Tibial nerve (tissue), 4 donors: ENCODE measurements around the gene LRRC19. TPM values are rescaled to one million over a fixed set of nuclear protein-coding genes. Genes with fewer than 3 reads are reported as not detected.
A peak's percentile ranks its signal among the peaks of the same experiment; 100 is the strongest.

Source experiments
- DNase-seq, 2 donors: peaks; one replicate each; pipeline ENCODE4 v3.0.0-alpha.2; 2019; ENCODE audit warnings: low spot score in 2 of 2
- H3K27ac ChIP-seq, 4 donors: fragments of 200-600 bp; sonication (generic) in 3 of 4; one replicate each; pipeline ENCODE4 v1.5.1; 2017 to 2019; ENCODE audit warnings: mild to moderate bottlenecking in 1 of 4
- H3K27me3 ChIP-seq, 2 donors: fragments of 200-600 bp; sonication (generic) in 1 of 2; one replicate each; pipeline versions ENCODE4 v1.5.1 to v1.6.0; 2017 to 2019
- H3K36me3 ChIP-seq, 3 donors: fragments of 200-600 bp; sonication (generic); one replicate each; pipeline ENCODE4 v1.5.1; 2018 to 2019
- H3K4me1 ChIP-seq, 4 donors: fragments of 200-600 bp; sonication (generic) in 3 of 4; one replicate each; pipeline ENCODE4 v1.5.1; 2017 to 2019
- H3K4me3 ChIP-seq, 4 donors: fragments of 200-600 bp; sonication (generic) in 3 of 4; one replicate each; pipeline ENCODE4 v1.5.1; 2017 to 2019; ENCODE audit warnings: mild to moderate bottlenecking in 1 of 4, moderate library complexity in 1 of 4
- H3K9me3 ChIP-seq, 4 donors: fragments of 200-600 bp; sonication (generic) in 3 of 4; one replicate each; pipeline ENCODE4 v1.5.1; 2017 to 2019
- EP300 ChIP-seq, 2 donors: sonication (generic); formaldehyde crosslinking; IDR thresholded peaks; one replicate each; pipeline ENCODE4 v1.6.1; 2017; ENCODE audit warnings: antibody characterized with exemption in 2 of 2, mild to moderate bottlenecking in 1 of 2
- POLR2A ChIP-seq, 2 donors: fragments of 450-650 bp; IDR thresholded peaks; one replicate each; pipeline ENCODE4 v1.6.1; 2017; ENCODE audit warnings: antibody characterized with exemption in 2 of 2, mild to moderate bottlenecking in 2 of 2, moderate library complexity in 2 of 2
- WGBS, 2 donors: methylation state at CpG; one replicate each; pipeline ENCODE4 v1.1.5; 2018; 5-methylcytosine and 5-hydroxymethylcytosine counted together
- total RNA-seq, 4 donors: library from RNA; depleted of rRNA; stranded (reverse); fragments of >200 nt; gene quantifications; one replicate each; pipeline ENCODE4 v1.1.0, GENCODE V29; 2016
- TF ChIP-seq, protein P1 (sequence below), 5 experiments: fragments of 200-600 bp in 3 of 5; fragments of 450-650 bp in 2 of 5; sonication (generic) in 3 of 5; IDR thresholded peaks; one replicate each; pipeline ENCODE4 v1.5.1; 2016 to 2019; ENCODE audit warnings: antibody characterized with exemption in 5 of 5, mild to moderate bottlenecking in 3 of 5, moderate library complexity in 2 of 5

LRRC19 gene
- total RNA-seq, 4 donors from 2014 or later: not detected

DNA sequence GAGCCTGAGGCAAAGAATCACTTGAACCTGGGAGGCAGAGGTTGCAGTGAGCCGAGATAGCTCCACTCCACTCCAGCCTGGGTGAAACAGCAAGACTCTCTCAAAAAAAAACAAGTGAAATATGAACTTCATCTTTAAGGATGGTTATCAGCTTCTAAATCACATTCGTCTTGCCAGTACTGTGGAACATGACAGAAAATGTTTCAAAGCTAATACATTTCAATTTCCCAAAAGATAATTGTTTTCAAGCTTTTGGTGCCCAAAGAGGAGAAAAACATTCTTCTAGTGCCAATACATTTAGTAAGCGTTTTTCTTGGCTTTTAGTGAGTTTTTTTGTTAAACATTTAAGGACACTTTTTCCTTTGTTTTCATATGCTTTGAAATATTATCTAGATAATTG lies 53.7 kb downstream of the LRRC19 start:
- Histone ChIP-seq H3K9me3 (no peaks in the 10 kb centered on the region), H3K4me3 (no peak overlapping the region), H3K27me3 (no peaks in the 10 kb centered on the region), H3K4me1 (peaks cover 0 to 18% (median 4%) of the 10 kb centered on the region in 4 donors), H3K36me3 (no peaks in the 10 kb centered on the region), H3K27ac (no peak overlapping the region)
- TF ChIP-seq EP300 (IDR thresholded peaks at IDR 0.05): no peak
- TF ChIP-seq POLR2A (IDR thresholded peaks at IDR 0.05): no peak
- TF ChIP-seq, protein P1, sequence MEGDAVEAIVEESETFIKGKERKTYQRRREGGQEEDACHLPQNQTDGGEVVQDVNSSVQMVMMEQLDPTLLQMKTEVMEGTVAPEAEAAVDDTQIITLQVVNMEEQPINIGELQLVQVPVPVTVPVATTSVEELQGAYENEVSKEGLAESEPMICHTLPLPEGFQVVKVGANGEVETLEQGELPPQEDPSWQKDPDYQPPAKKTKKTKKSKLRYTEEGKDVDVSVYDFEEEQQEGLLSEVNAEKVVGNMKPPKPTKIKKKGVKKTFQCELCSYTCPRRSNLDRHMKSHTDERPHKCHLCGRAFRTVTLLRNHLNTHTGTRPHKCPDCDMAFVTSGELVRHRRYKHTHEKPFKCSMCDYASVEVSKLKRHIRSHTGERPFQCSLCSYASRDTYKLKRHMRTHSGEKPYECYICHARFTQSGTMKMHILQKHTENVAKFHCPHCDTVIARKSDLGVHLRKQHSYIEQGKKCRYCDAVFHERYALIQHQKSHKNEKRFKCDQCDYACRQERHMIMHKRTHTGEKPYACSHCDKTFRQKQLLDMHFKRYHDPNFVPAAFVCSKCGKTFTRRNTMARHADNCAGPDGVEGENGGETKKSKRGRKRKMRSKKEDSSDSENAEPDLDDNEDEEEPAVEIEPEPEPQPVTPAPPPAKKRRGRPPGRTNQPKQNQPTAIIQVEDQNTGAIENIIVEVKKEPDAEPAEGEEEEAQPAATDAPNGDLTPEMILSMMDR (IDR thresholded peaks at IDR 0.05): no peak
- DNase-seq: no peak
- WGBS, 2 donors: 71 to 72% methylated on average over 3 of the region's 3 CpGs

DNA sequence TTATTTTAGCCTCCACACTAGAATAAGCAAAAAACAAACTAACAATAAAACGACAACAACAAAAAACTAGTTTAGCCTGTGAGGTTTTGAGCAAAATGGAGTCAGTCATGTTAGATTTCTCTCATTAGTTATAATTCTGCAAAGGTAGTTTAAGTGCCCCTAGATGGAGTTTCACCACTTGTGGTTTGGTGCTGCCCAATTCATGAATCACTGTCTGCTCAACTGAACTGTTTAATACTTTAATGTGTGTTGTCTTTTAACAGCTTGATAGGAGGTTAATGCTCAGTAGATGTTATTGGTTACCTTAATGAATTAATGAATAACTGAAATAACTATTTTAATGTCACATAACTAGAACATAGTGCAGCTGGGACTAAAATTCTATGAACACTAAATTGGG lies 55.0 kb downstream of the LRRC19 start:
- DNase-seq: no peak
- TF ChIP-seq POLR2A (IDR thresholded peaks at IDR 0.05) (no peak), EP300 (IDR thresholded peaks at IDR 0.05) (no peak)
- TF ChIP-seq, protein P1 (IDR thresholded peaks at IDR 0.05): no peak
- H3K36me3 ChIP-seq: no peaks in the 10 kb centered on the region
- H3K9me3 ChIP-seq: no peaks in the 10 kb centered on the region
- peaks cover 0 to 24% (median 12%) of the 10 kb centered on the region in 4 donors for H3K4me1 ChIP-seq
- H3K27me3 ChIP-seq: no peaks in the 10 kb centered on the region
- no peak overlapping the region for H3K4me3 ChIP-seq
- no peak overlapping the region for H3K27ac ChIP-seq
- 72 to 89% methylated on average over 1 of the region's 1 CpG for WGBS, 2 donors

DNA sequence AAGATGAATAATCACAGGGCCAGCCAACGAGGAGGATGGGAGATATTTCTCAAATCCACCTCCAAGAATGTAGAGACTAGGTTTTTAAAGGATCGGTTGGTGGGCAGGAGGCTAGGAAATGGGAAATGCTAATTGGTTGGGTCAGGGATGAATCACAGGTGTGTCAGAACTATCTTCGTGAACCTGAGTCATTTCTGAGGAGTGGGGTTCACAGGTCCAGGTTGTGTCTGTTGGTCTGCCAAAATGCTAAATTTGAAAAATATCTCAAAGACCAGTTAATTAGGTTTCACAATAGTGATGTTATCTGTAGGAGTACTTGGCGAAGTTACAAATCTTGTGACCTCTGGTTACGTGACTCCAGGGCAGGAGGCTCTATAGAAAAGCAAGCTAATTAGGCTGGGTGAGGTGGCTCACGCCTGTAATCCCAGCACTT lies 55.8 kb downstream of the LRRC19 start:
- Histone ChIP-seq H3K4me1 (peaks cover 0 to 25% (median 16%) of the 10 kb centered on the region in 4 donors), H3K27ac (no peak overlapping the region), H3K4me3 (no peak overlapping the region), H3K36me3 (no peaks in the 10 kb centered on the region), H3K27me3 (no peaks in the 10 kb centered on the region), H3K9me3 (no peaks in the 10 kb centered on the region)
- no peak for DNase-seq
- no peak for TF ChIP-seq EP300 (IDR thresholded peaks at IDR 0.05)
- 73 to 75% methylated on average over 6 of the region's 6 CpGs for WGBS, 2 donors

DNA sequence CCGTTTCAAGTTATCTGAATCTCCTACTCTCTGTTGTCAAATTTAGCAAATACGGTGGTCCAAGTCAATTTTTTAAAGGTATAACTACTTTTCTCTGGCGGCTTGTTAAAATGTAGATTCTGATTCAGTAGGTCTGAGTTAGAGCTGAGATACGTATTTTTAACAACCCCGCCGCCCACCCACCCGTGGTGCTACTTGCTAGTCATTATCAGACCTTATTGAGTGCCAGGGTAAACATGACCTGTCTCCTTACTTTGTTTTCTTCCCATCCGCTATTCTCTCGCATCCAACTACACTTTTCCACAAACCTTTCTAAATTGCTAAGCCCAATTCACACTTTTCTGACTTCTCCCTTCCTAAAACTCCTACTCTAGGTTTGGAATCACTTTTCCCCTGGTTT lies 57.7 kb downstream of the LRRC19 start:
- H3K4me3 ChIP-seq: peak overlapping the region; percentile 91 to 99 (median 96)
- peaks cover 0 to 42% (median 16%) of the 10 kb centered on the region in 4 donors for H3K4me1 ChIP-seq
- no peaks in the 10 kb centered on the region for H3K36me3 ChIP-seq
- TF ChIP-seq POLR2A (IDR thresholded peaks at IDR 0.05): no peak
- TF ChIP-seq EP300 (IDR thresholded peaks at IDR 0.05): no peak
- TF ChIP-seq, protein P1 (IDR thresholded peaks at IDR 0.05): no peak
- DNase-seq: no peak
- peak overlapping the region; percentile 97 to 98 (median 98) for H3K27ac ChIP-seq
- H3K9me3 ChIP-seq: no peaks in the 10 kb centered on the region
- 1% methylated on average over 9 of the region's 9 CpGs for WGBS, 2 donors
- no peaks in the 10 kb centered on the region for H3K27me3 ChIP-seq

DNA sequence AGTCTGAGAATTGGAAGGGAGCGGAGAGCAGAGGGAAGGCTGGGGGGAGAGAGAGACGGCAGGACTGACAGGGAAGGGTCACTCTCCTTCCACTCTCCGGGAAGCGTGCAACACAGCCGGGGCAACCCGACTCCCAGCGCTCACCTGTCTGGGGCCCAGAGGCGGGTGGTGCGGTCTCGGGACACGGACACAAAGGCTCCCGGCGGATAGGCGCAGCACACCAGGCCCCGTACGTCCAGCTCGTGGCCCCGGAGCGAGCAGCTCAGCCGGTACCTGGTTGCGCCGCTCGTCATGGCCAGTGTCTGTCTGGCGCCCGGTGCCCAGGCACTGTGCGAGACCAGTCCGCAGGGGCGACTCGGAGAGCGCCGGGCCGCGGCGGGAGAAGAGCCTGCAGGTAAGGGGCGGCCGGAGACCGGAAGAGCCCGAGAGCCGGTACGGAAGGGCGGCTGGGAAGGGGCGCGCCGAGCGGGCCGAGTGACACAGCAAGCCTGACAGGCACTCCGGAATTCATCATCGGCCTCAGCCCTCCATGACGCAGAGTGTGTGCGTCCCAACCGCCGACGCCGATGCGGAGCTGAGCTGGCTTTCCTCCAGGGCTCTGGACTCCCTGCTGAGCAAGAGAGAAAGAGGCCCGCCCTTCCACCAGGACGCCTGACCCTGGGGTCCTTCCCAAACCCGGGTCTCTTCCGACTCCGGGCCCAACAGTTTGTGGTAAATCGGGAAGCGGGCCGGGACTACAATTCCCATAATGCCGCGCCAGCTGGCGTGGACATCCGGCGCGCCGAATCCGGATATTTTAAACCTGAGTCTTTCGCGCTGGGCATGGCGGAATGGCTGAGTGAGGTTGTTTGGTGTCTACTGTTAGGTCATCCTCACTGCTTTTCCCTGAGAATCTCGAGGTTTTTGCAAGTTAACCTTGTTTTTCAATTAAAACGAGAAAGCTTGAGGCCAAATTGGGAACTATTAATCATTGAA lies 58.4 kb downstream of the LRRC19 start, which contains the start of gene PLAA:
Gene PLAA, minus strand, starts transcription at position 490 of the 975 bp plus-strand sequence. Its CDS starts 197 bp downstream, at position 293.
- DNase-seq: peak; percentile 76 to 87
- WGBS, 2 donors: 0% methylated on average over 35 to 76 of the region's 76 CpGs
- Histone ChIP-seq H3K27me3 (no peaks in the 10 kb centered on the region), H3K4me1 (peaks cover 0 to 48% (median 16%) of the 10 kb centered on the region in 4 donors), H3K4me3 (peak within 1 kb of the TSS; percentile 91 to 99 (median 96)), H3K9me3 (no peaks in the 10 kb centered on the region), H3K27ac (peak within 1 kb of the TSS; percentile 97 to 98 (median 98)), H3K36me3 (no peaks in the 10 kb centered on the region)
- TF ChIP-seq EP300 (IDR thresholded peaks at IDR 0.05) (peak; percentile 88 to 91), POLR2A (IDR thresholded peaks at IDR 0.05) (peak in 1 of 2 donors; percentile 36)
- TF ChIP-seq, protein P1 (IDR thresholded peaks at IDR 0.05): peak in 1 of 5 experiments; percentile 37
